ACHN (cell line): Measurements from ENCODE around the gene TAPT1.
"Not testable (repeated sequence)": the region's sequence is repeated elsewhere in the genome, so short reads cannot be mapped to it uniquely, and the experiment has no call there.

Experiments used
- DNase-seq: peaks from one replicate; pipeline ENCODE4 v3.0.0-alpha.2; 2015
- in situ Hi-C: cut with HindIII; loops from 2 replicates; pipeline ENCODE4 v1.10.0; 2017; ENCODE audit warnings: low sequenced_read_pairs, low pct_ligation_motif_present, low pct_unique_long_range_greater_than_20kb

TAPT1 gene

DNA sequence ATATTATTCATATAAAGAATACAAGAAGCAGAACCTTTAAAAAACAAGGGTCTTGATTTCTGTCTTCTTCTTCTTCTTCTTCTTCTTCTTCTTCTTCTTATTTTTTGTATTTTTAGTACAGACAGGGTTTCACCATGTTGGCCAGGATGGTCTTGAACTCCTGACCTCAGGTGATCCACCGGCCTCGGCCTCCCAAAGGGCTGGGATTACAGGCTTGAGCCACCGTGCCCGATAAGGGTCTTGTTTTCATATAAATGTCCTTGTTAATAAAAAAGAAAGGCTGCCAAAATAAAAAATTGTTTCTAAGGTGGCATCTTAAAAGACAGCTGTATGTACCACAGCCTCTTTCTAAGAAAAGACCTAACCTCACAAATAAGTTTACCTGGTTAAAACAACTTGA is 31.5 kb downstream of the TAPT1 start:
- DNase-seq, in situ Hi-C loops: not testable (repeated sequence)

- in situ Hi-C loops: no loop called here
- no peak for DNase-seq
Measured at GRCh38 chr4:16194214-16194613, 32.1 kb downstream of the TAPT1 start.

- in situ Hi-C loops: no loop called here
- DNase-seq: no peak
Measured at GRCh38 chr4:16192631-16193518, 33.4 kb downstream of the TAPT1 start.

DNA sequence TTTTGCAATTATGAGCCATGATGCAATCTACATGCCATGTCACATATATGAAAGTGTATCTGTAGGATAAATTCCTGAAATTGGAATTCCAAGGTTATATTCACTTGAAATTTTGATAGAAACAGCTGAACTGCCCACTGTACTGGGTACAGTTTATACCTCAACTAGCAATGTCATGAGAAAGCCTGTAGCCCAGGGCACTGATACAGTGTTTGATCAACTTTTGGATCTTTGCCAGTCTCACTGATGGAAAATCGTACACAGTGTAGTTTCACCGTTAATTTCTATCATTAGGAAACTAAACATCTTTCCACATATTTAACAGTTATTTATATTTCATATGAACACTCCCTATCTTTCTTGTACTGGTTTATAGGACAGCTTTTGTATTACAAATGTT is 34.2 kb downstream of the TAPT1 start:
- in situ Hi-C loops: no loop called here
- DNase-seq: no peak

DNA sequence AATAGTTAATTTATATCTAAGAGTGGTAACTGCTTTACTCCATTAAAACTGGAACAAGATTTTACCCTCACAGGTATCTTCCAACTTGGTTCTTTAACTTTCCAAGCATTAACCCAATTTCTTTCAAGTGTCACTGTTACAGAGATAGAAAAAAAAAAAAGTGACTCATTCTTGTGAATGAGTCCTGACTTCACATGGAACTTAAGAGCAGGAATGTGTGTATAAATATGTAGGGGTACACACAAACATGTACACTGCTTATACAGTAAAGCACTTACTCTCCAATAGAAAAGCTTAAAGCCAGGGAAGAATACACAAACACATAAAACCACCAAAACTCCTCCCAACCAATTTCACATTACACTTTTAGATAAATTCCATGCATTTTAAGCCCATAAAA is 38.8 kb downstream of the TAPT1 start:
- in situ Hi-C loops: no loop called here
- no peak for DNase-seq

GRCh38 chr4:16186986-16187385 is 39.3 kb downstream of the TAPT1 start:
- no peak for DNase-seq
- in situ Hi-C loops: no loop called here

GRCh38 chr4:16183604-16184003 is 42.7 kb downstream of the TAPT1 start:
- in situ Hi-C loops: no loop called here

GRCh38 chr4:16176621-16177020 is 49.6 kb downstream of the TAPT1 start:
- no peak for DNase-seq
- in situ Hi-C loops: no loop called here

More at GRCh38 chr4:16183604-16184003, 42.7 kb downstream of the TAPT1 start:
- no peak for DNase-seq

DNA sequence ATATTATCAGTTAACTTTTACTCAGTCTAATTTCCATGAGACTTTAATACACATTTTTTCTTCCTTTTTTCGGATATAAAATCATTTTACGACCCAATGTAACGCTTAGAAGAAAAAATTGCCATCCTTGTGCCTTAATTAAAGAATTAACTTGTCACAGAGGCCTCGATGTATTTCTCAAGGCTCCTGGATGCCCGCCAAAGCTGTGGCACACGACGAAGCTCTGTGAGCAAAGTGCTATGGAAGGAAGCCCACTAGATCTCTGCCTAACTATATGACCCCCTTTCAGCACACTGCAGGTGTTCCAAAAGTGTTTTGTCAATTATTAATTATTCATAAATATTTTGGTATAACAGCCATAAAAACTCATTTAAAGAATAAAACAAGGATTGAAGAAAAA is 54.4 kb downstream of the TAPT1 start:
- in situ Hi-C loops: no loop called here
- no peak for DNase-seq

GRCh38 chr4:16169490-16169889 is 56.8 kb downstream of the TAPT1 start:
- in situ Hi-C loops: no loop called here

DNA sequence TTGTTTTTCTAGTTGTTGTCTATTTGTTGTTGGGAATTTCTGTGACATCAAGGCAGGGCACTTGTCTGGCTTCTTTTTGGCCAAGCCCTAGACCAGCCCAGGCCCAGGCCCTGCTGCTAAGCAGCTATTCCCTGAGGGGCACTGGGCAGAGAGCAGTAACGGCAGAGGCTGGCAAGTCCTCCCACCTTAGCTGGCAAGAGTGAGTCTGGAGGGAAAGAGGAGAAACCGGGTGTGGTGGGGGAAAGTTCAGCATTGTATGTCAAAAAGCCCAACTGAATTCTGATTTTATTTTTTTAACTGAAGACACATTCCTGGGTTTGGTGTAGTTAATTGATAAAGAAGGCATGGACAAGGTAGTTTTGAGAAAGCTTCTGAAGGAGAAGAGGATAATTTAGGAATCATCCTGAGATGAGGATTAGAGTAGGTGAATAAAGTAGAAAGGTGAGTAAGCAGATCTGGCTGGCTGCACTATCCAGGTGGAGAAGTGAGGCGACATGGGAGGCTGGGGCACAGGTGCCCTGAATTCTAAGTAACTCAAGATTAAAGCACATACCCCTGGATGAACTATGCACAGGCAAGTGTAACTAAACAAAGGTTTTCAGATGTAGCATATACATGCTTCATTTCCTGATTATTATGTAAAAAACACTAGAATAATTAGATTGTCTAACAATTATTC is 57.4 kb downstream of the TAPT1 start:
- no peak for DNase-seq
- in situ Hi-C loops: no loop called here

More at GRCh38 chr4:16169490-16169889, 56.8 kb downstream of the TAPT1 start:
- no peak for DNase-seq

DNA sequence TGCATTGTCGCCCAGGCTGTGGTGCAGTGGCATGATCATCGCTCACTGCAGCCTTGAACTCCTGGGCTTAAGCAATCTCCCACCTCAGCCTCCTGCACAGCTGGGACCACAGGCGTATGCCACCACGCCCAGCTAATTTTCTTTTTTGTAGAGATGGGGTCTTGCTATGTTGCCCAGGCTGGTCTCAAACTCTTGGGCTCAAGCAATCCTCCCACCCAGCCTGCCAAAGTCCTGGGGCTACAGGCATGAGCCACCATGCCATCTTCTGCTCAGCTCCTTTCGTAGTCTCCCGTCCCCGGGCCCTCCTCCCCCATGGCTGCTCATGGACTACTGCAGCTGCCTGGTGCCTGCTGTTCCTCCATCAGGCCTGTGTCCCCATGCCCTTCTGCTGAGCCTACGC is 58.1 kb downstream of the TAPT1 start:
- no peak for DNase-seq
- in situ Hi-C loops: no loop called here

DNA sequence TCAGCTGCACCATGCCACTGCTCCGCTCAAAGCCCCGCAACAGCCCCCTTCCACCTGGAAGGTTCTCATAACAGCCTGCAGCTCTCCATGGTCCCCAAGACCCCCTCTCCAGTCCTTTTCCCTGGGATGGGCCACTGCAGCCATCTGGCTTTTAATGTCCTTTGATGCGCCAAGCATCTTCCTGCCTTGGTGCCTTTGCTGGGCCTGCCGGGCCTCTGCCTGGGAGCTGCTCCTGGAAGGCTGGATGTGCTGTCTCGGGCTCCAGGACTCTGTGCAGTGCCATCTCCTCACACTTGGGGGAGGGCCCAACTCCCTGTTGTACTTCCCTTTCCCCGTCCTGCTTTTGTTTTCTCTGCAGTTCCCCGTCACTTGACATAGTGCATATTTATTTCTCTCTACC is 60.3 kb downstream of the TAPT1 start:
- no peak for DNase-seq
- in situ Hi-C loops: no loop called here

- no peak for DNase-seq
- in situ Hi-C loops: no loop called here
Measured at GRCh38 chr4:16162891-16163290, 63.4 kb downstream of the TAPT1 start.

DNA sequence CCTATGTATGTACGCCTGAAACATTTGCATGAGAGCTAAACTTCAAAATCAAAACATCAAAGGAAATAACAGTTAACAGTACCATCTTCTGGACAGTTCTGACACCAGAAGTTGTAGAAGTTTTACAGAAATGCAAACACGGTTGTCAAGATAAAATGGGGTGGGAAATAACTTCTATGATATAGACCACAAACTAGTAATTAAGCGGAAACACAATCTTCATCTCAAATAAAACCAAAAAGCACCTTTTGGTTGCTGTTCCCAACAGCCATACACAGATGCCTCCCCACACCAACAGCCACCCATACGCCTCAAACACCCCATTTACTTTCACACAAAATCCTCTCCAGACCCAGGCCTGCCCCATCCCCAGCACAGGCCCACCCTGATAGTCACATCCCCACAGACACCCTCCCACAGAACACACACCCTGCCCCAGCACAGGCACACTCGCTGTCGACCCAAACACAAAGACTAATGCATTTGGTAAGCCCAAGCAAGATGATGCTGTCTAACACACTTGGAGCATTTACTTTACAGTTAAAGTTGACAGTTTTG is 64.3 kb downstream of the TAPT1 start:
- in situ Hi-C loops: no loop called here
- no peak for DNase-seq

DNA sequence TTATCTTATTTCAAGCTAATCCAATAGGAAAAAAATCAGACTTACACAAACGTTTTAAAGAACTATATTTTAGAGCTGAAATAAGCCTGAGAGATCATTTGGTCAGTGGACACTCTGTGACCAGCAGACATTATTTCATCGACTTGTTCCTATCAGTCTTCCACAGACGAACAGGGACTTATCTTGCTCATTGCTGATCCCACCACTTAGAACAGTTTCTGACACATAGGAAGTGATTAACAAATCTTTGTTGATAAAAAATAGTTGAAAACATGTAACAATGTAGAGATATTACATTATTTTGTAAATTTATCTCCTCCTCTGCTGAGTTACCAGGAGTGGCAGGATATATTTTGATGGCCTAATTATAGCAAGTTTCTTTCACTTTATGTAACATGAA is 65.8 kb downstream of the TAPT1 start:
- no peak for DNase-seq

GRCh38 chr4:16159286-16159685 is 67.0 kb downstream of the TAPT1 start:
- in situ Hi-C loops: no loop called here
- no peak for DNase-seq

More for the DNA sequence above, 65.8 kb downstream of the TAPT1 start:
- in situ Hi-C loops: no loop called here

DNA sequence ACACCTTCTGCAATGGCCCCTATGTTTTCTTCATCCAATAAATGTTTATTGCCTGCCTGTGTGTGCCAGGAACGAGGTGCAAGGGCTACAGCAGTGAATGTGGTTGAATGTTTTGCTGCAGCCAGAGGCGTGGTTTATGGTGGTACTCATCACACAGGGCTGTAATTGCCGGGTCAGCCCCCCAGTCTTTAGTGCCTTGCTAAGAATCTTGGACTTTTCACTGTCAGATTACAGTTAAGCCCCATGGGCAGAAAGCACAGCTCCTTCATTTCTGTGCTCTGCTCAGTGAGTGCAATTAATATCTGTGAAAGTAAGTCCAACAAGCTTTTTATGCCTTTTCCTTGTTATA is 67.8 kb downstream of the TAPT1 start:
- in situ Hi-C loops: no loop called here
- DNase-seq: no peak

DNA sequence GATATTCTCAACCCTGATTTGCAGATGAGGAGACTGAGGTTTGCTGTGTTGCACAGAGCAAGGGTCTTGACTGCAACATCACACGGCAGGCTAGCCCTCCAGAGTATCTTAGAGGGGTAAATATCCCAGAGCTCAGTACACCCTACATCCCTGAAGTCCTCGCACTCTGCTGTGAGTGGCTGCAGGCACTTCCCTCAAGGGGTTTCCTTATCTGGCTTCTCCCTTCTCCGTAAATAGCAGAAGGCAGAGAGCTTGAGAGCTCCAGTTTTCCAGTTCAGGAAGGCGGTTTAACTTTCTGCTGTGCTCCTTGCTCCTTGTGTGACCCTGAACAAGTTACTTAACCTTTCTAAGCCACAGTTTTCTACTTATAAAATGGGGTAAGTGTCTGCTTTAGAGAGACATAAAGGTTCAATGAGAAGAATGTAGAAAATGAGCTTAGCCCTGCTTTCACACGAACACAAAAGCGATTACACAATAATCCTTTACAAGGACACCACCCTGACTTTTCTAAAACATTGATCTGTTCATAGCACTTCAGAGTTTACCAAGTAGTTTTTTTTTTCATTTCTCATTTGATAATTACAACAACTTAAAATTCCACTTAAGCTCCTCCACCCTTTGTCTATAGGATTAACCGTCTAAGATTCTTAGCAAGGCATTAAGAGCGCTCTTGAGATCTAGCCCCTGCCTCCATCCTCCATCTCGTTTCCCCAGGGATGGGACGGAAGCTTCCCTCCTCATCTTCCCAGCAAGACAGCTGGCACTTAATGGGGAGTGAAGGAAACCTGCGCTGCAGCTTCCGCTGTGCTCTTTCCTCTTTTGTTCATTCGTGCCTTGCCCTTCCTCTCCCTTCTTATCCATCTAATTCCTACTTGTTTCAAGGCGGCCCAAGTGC is 68.4 kb downstream of the TAPT1 start:
- DNase-seq: no peak
- in situ Hi-C loops: no loop called here
